Astrocyte (in vitro differentiated cells and primary cell): ENCODE measurements around the gene CCDC40.

ENCODE experiments used
- CTCF ChIP-seq: IDR thresholded peaks from 2 replicates; pipeline ENCODE4 v1.5.1; 2011; ENCODE audit warnings: low read depth, mild to moderate bottlenecking, inconsistent platforms, low read length, moderate library complexity; ENCODE audit not compliant: insufficient read depth
- EZH2 ChIP-seq: IDR thresholded peaks from 2 replicates; pipeline ENCODE4 v1.6.1; 2012; ENCODE audit warnings: mild to moderate bottlenecking, low read length, inconsistent platforms; ENCODE audit not compliant: insufficient read depth

- no peak for TF ChIP-seq EZH2
- no peak for TF ChIP-seq CTCF
These were observed 70.3 kb downstream of the CCDC40 start for GRCh38 chr17:80106751-80107150.
